ENCODE measurements around the gene DGKQ.

The DGKQ gene

DNA sequence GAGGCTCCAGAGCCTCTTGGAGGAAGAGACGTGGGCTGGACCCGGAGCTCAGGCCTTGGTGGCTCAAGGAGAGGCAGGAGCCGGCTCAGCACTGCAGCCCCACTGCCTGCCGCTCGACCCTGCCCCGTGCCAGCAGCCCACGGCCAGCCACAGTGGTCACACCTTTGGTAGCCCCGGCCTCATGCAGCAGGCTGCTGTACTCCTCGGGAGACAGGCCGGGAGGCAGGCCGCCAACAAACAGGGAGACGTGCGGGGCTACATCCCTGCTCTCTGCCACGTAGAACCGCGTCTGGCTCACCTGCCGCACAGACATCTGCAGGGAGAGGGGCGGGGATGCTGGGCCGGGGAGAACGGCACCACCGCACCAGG, 7.6 kb downstream of the DGKQ start:
- H3K9me3 ChIP-seq (ENCODE audit: insufficient read depth, low read depth, low read length), result peaks cover 6% of the 10 kb centered on the region
- no peak overlapping the region for H4K8ac ChIP-seq (ENCODE audit: low read depth, low read length)
- H3K27ac ChIP-seq (ENCODE audit: low read depth, low read length), result no peak overlapping the region
- H3K79me2 ChIP-seq (ENCODE audit: control insufficient read depth, insufficient read depth, low read length, poor library complexity), result no peaks in the 10 kb centered on the region
- H2AK5ac ChIP-seq (ENCODE audit: low read length), result no peak overlapping the region
- H3K23ac ChIP-seq (ENCODE audit: low read length), result no peak overlapping the region
- no peak overlapping the region for H2BK12ac ChIP-seq (ENCODE audit: low read length)
- H3K18ac ChIP-seq (ENCODE audit: low read length), result no peak overlapping the region
- no peak overlapping the region for H2BK5ac ChIP-seq (ENCODE audit: low read depth, low read length, poor library complexity)
- H3K4me2 ChIP-seq (ENCODE audit: low read length), result no peak overlapping the region
- no peak overlapping the region for H3K4ac ChIP-seq (ENCODE audit: low read depth, low read length)
- no peak overlapping the region for H2AFZ ChIP-seq (ENCODE audit: insufficient read depth, low read length, poor library complexity)
- H4K91ac ChIP-seq (ENCODE audit: low read depth, low read length), result no peak overlapping the region
- peaks cover 0 to 3% of the 10 kb centered on the region in 2 experiments for H3K4me1 ChIP-seq (ENCODE audit: control insufficient read depth in 1 of 2, insufficient read depth in 2 of 2, low read length in 2 of 2)
- H3K14ac ChIP-seq (ENCODE audit: low read length), result no peak overlapping the region
- H3K4me3 ChIP-seq (ENCODE audit: low read depth, low read length), result no peak overlapping the region
- H4K12ac ChIP-seq (ENCODE audit: low read depth, low read length), result no peak overlapping the region
- DNase-seq, result no peak
- H2BK120ac ChIP-seq (ENCODE audit: insufficient read depth, low read length, poor library complexity), result no peak overlapping the region
- H3K36me3 ChIP-seq (ENCODE audit: control insufficient read depth in 1 of 2, insufficient read depth in 2 of 2, low read length in 2 of 2), result peaks cover 15 to 23% of the 10 kb centered on the region in 2 experiments
- no peaks in the 10 kb centered on the region for H3K79me1 ChIP-seq (ENCODE audit: low read length)
- no peak overlapping the region for H3K9ac ChIP-seq (ENCODE audit: low read length)
- no CpG with 5 or more reads among the region's 21 CpGs for WGBS (ENCODE audit: extremely low coverage, insufficient coverage, insufficient read length)
- peaks cover 18% of the 10 kb centered on the region for H3K27me3 ChIP-seq (ENCODE audit: insufficient read depth, low read length)

DNA sequence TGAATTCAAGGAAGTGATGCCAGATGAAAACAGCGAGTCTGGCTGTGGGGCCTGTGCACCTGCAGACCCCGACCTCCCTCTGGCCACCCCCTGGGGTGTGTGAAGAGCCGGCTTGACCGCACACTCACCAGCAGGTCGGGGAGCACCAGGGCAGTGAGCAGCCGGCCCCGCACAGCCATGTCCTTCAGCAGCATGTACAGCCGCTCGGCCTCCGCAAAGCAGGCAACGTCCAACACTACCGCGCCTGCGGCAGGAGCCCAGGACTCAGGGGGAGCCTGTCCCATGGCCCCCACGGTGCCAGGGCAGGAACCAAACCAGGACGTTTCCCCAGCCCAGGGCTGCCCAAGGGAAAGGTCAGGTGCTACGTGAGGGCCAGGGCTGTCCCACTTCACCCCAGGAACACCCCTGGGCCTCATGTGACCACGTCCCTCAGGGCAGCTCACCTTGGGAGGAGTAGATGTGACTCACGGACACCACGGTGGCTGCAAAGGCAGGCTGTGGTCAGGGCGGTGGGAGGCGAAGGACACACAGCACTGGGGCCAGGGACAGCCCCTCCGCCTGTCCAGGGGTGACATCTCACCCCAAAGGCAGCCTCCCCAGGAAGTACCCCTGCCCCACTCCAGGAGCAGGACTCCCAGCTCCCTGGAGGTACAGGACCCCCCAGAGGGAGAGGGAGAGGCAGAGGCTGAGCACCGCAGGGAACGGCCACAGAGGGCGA, 8.2 kb downstream of the DGKQ start:
- no peak overlapping the region for H3K27ac ChIP-seq (ENCODE audit: low read depth, low read length)
- no CpG with 5 or more reads among the region's 26 CpGs for WGBS (ENCODE audit: extremely low coverage, insufficient coverage, insufficient read length)
- no peak overlapping the region for H2BK5ac ChIP-seq (ENCODE audit: low read depth, low read length, poor library complexity)
- H3K23ac ChIP-seq (ENCODE audit: low read length), result no peak overlapping the region
- H3K4ac ChIP-seq (ENCODE audit: low read depth, low read length), result no peak overlapping the region
- H3K36me3 ChIP-seq (ENCODE audit: control insufficient read depth in 1 of 2, insufficient read depth in 2 of 2, low read length in 2 of 2), result peaks cover 15 to 26% of the 10 kb centered on the region in 2 experiments
- no peak overlapping the region for H3K4me3 ChIP-seq (ENCODE audit: low read depth, low read length)
- H3K79me2 ChIP-seq (ENCODE audit: control insufficient read depth, insufficient read depth, low read length, poor library complexity), result no peaks in the 10 kb centered on the region
- no peaks in the 10 kb centered on the region for H3K79me1 ChIP-seq (ENCODE audit: low read length)
- no peak overlapping the region for H2BK12ac ChIP-seq (ENCODE audit: low read length)
- H2BK120ac ChIP-seq (ENCODE audit: insufficient read depth, low read length, poor library complexity), result no peak overlapping the region
- H2AFZ ChIP-seq (ENCODE audit: insufficient read depth, low read length, poor library complexity), result no peak overlapping the region
- no peak for DNase-seq
- H2AK5ac ChIP-seq (ENCODE audit: low read length), result no peak overlapping the region
- H4K91ac ChIP-seq (ENCODE audit: low read depth, low read length), result no peak overlapping the region
- no peak overlapping the region for H3K4me2 ChIP-seq (ENCODE audit: low read length)
- H3K27me3 ChIP-seq (ENCODE audit: insufficient read depth, low read length), result peaks cover 18% of the 10 kb centered on the region
- H4K8ac ChIP-seq (ENCODE audit: low read depth, low read length), result no peak overlapping the region
- peaks cover 0 to 3% of the 10 kb centered on the region in 2 experiments for H3K4me1 ChIP-seq (ENCODE audit: control insufficient read depth in 1 of 2, insufficient read depth in 2 of 2, low read length in 2 of 2)
- no peak overlapping the region for H3K18ac ChIP-seq (ENCODE audit: low read length)
- H3K14ac ChIP-seq (ENCODE audit: low read length), result no peak overlapping the region
- no peak overlapping the region for H4K12ac ChIP-seq (ENCODE audit: low read depth, low read length)
- H3K9me3 ChIP-seq (ENCODE audit: insufficient read depth, low read depth, low read length), result peaks cover 6% of the 10 kb centered on the region
- H3K9ac ChIP-seq (ENCODE audit: low read length), result no peak overlapping the region

DNA sequence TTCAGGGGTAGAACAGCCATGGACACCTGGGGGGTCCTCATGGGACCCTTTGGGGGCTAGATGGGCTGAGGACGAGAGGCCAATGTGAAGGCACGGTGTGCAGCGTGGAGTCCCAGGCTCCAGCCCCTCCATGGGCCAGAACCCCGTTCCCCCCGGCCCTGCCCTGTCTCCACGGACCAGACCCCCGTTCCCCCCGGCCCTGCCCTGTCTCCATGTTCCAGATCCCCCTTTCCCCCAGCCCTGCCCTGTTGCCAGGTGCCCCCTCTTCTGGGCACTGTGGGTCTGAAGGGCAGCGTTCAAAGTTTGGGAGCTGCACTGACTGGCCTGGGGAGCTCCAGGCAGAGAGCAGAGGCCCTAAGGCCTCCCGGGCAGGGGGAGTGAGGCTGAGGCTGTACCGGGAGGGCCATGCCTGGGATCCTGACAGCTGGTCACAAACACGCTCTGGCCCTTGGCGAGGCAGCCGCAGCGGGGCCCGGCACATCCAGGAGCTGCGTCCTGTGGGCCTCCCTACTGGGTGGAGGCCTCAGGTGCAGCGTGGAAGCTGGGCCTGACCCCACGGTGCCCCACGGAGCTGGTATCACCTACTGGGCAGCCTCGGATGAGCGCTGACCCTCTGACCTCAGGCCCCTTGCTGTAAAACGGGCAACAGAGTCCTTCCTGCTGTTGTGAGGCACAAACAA, 8.9 kb downstream of the DGKQ start:
- H3K36me3 ChIP-seq (ENCODE audit: control insufficient read depth in 1 of 2, insufficient read depth in 2 of 2, low read length in 2 of 2), result peaks cover 15 to 26% of the 10 kb centered on the region in 2 experiments
- no peaks in the 10 kb centered on the region for H3K79me1 ChIP-seq (ENCODE audit: low read length)
- no peak overlapping the region for H3K23ac ChIP-seq (ENCODE audit: low read length)
- no CpG with 5 or more reads among the region's 23 CpGs for WGBS (ENCODE audit: extremely low coverage, insufficient coverage, insufficient read length)
- H2BK12ac ChIP-seq (ENCODE audit: low read length), result no peak overlapping the region
- H4K8ac ChIP-seq (ENCODE audit: low read depth, low read length), result no peak overlapping the region
- no peak overlapping the region for H2AK5ac ChIP-seq (ENCODE audit: low read length)
- H3K9ac ChIP-seq (ENCODE audit: low read length), result no peak overlapping the region
- H3K4me3 ChIP-seq (ENCODE audit: low read depth, low read length), result no peak overlapping the region
- no peak overlapping the region for H3K4ac ChIP-seq (ENCODE audit: low read depth, low read length)
- DNase-seq, result no peak
- H3K27me3 ChIP-seq (ENCODE audit: insufficient read depth, low read length), result peaks cover 18% of the 10 kb centered on the region
- H3K18ac ChIP-seq (ENCODE audit: low read length), result no peak overlapping the region
- H3K9me3 ChIP-seq (ENCODE audit: insufficient read depth, low read depth, low read length), result peaks cover 6% of the 10 kb centered on the region
- H3K27ac ChIP-seq (ENCODE audit: low read depth, low read length), result no peak overlapping the region
- H4K91ac ChIP-seq (ENCODE audit: low read depth, low read length), result no peak overlapping the region
- H2BK5ac ChIP-seq (ENCODE audit: low read depth, low read length, poor library complexity), result no peak overlapping the region
- no peak overlapping the region for H2AFZ ChIP-seq (ENCODE audit: insufficient read depth, low read length, poor library complexity)
- no peak overlapping the region for H2BK120ac ChIP-seq (ENCODE audit: insufficient read depth, low read length, poor library complexity)
- no peak overlapping the region for H3K4me2 ChIP-seq (ENCODE audit: low read length)
- no peaks in the 10 kb centered on the region for H3K79me2 ChIP-seq (ENCODE audit: control insufficient read depth, insufficient read depth, low read length, poor library complexity)
- no peak overlapping the region for H4K12ac ChIP-seq (ENCODE audit: low read depth, low read length)
- peaks cover 0 to 3% of the 10 kb centered on the region in 2 experiments for H3K4me1 ChIP-seq (ENCODE audit: control insufficient read depth in 1 of 2, insufficient read depth in 2 of 2, low read length in 2 of 2)
- no peak overlapping the region for H3K14ac ChIP-seq (ENCODE audit: low read length)

DNA sequence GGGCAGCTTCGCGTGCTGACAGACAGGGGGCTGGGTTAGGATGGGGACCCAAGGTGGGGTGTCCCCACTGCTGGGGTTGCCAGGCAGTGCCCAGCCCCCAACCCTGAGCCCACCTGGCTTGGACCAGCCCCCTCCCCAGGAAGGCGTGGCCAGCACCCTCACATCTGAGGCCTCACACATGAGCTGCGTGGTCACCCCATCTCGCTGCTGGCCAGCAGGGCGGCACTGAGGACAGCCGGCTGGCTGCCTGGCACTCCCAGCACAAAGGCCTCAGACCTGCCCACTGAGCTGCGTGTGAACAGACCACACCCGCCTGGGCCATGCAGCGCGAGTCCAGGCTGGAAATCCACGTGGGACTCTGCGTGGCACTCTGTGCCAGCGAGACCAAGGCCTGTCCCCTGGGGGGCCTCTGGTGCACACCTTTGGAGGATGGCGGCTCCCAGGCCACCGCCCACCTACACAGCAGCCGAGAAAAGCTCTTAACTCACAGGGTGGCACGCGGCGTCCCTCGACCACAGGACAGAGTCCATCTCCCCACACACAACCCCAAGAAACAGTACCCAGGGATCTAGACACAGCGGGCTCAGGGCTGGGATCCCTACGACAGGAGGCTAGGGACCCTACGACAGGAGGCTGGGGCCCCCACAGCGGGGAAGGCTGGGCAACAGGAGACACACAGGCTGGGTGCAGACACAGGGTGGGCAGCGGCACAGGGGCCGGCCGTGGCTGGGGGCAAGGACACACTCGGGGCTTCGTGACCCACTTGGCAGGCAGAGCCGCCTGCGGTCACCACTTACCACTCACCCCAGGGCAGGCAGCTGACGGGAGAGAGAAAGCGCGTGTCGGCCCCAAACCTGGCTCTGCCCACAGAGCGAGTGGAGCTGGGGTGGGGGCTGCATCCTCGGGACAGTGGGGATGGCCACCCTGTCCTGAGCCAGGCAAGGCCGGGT, 9.8 kb downstream of the DGKQ start:
- Histone ChIP-seq H3K36me3 (ENCODE audit: control insufficient read depth in 1 of 2, insufficient read depth in 2 of 2, low read length in 2 of 2) (peaks cover 15 to 26% of the 10 kb centered on the region in 2 experiments), H4K12ac (ENCODE audit: low read depth, low read length) (no peak overlapping the region), H3K18ac (ENCODE audit: low read length) (no peak overlapping the region), H3K27ac (ENCODE audit: low read depth, low read length) (no peak overlapping the region), H2AK5ac (ENCODE audit: low read length) (no peak overlapping the region), H3K79me2 (ENCODE audit: control insufficient read depth, insufficient read depth, low read length, poor library complexity) (no peaks in the 10 kb centered on the region), H3K4me3 (ENCODE audit: low read depth, low read length) (no peak overlapping the region), H2AFZ (ENCODE audit: insufficient read depth, low read length, poor library complexity) (no peak overlapping the region), H3K9ac (ENCODE audit: low read length) (no peak overlapping the region), H2BK5ac (ENCODE audit: low read depth, low read length, poor library complexity) (no peak overlapping the region), H3K4ac (ENCODE audit: low read depth, low read length) (no peak overlapping the region), H3K14ac (ENCODE audit: low read length) (no peak overlapping the region), H3K23ac (ENCODE audit: low read length) (no peak overlapping the region), H2BK12ac (ENCODE audit: low read length) (no peak overlapping the region), H3K9me3 (ENCODE audit: insufficient read depth, low read depth, low read length) (peaks cover 5% of the 10 kb centered on the region), H3K27me3 (ENCODE audit: insufficient read depth, low read length) (peaks cover 11% of the 10 kb centered on the region), H3K79me1 (ENCODE audit: low read length) (no peaks in the 10 kb centered on the region), H2BK120ac (ENCODE audit: insufficient read depth, low read length, poor library complexity) (no peak overlapping the region), H3K4me2 (ENCODE audit: low read length) (no peak overlapping the region), H4K8ac (ENCODE audit: low read depth, low read length) (no peak overlapping the region), H3K4me1 (ENCODE audit: control insufficient read depth in 1 of 2, insufficient read depth in 2 of 2, low read length in 2 of 2) (peaks cover 0 to 3% of the 10 kb centered on the region in 2 experiments), H4K91ac (ENCODE audit: low read depth, low read length) (no peak overlapping the region)
- DNase-seq, result no peak
- WGBS (ENCODE audit: extremely low coverage, insufficient coverage, insufficient read length), result no CpG with 5 or more reads among the region's 39 CpGs

Measured in trophoblast cell (in vitro differentiated cells and primary cell).